H1 (cell line): Measurements from ENCODE around the gene FAM222B. TPM values are rescaled to one million over a fixed set of nuclear protein-coding genes. Genes with fewer than 3 reads are reported as not detected.

Experiments used
- CTCF ChIA-PET: fragments of 300-600 bp; sonication (Branson Sonifier 250); formaldehyde crosslinking; loops from one replicate; lab custom pipeline; 2021; ENCODE audit not compliant: partially characterized antibody; lab: Charles Lee
- POLR2A ChIA-PET: fragments of 300-600 bp; sonication (Branson Sonifier 250); formaldehyde crosslinking; loops from one replicate; lab custom pipeline; 2021; ENCODE audit warnings: inconsistent platforms; ENCODE audit not compliant: partially characterized antibody; lab: Charles Lee
- DNase-seq, 2 experiments: peaks; one replicate each; pipeline versions ENCODE4 v3.0.0 to v3.0.0-alpha.2; 2010 to 2022; ENCODE audit warnings: low spot score in 2 of 2, low read depth in 1 of 2, mixed read lengths in 1 of 2
- FAIRE-seq: peaks from 2 replicates; lab custom pipeline; 2011; peaks lifted over from hg19 to GRCh38; lab: Jason Lieb, UNC
- H2AFZ ChIP-seq: 2 replicates; pipeline ENCODE4 v1.8.1; 2012; ENCODE audit warnings: low read length, inconsistent platforms
- H2AK5ac ChIP-seq: 2 replicates; pipeline ENCODE4 v1.6.1; 2013; ENCODE audit warnings: low read depth, low read length
- H2BK120ac ChIP-seq: replicated peaks from 2 replicates; pipeline ENCODE3; 2013; ENCODE audit warnings: low read depth, low read length, inconsistent platforms
- H2BK12ac ChIP-seq: 2 replicates; pipeline ENCODE4 v1.6.1; 2013; ENCODE audit warnings: low read depth, low read length
- H2BK15ac ChIP-seq: 2 replicates; pipeline ENCODE4 v1.6.1; 2013; ENCODE audit warnings: low read length
- H2BK20ac ChIP-seq: 2 replicates; pipeline ENCODE4 v1.6.1; 2013; ENCODE audit warnings: low read length
- H2BK5ac ChIP-seq: 2 replicates; pipeline ENCODE4 v1.6.1; 2013; ENCODE audit warnings: low read depth, low read length
- H3K14ac ChIP-seq: 2 replicates; pipeline ENCODE4 v1.6.1; 2013; ENCODE audit warnings: inconsistent platforms; ENCODE audit not compliant: insufficient read length
- H3K18ac ChIP-seq: 2 replicates; pipeline ENCODE4 v1.6.1; 2013; ENCODE audit warnings: low read length; ENCODE audit errors: extremely low read depth
- H3K23ac ChIP-seq: 2 replicates; pipeline ENCODE4 v1.6.1; 2013; ENCODE audit warnings: inconsistent platforms; ENCODE audit not compliant: insufficient read length
- H3K23me2 ChIP-seq: 2 replicates; pipeline ENCODE4 v1.6.1; 2013; ENCODE audit warnings: low read depth, low read length
- H3K27ac ChIP-seq: 2 replicates; pipeline ENCODE4 v1.6.1; 2011; ENCODE audit warnings: low read depth, low read length, inconsistent platforms
- H3K27me3 ChIP-seq, 4 experiments: replicated peaks in 1 of 4; 1 replicate in 1 of 4; 2 replicates in 3 of 4; pipeline versions ENCODE4 v1.6.1 to v1.8.1; 2011 to 2013; ENCODE audit warnings: low read length in 3 of 4, mild to moderate bottlenecking in 3 of 4, inconsistent platforms in 2 of 4, mixed read lengths in 2 of 4, moderate library complexity in 1 of 4; ENCODE audit not compliant: control insufficient read depth in 3 of 4, insufficient read depth in 3 of 4; ENCODE audit errors: extremely low read depth in 1 of 4
- H3K36me3 ChIP-seq, 4 experiments: 2 replicates each; pipeline versions ENCODE4 v1.6.1 to v1.8.1; 2011 to 2013; ENCODE audit warnings: mild to moderate bottlenecking in 4 of 4, low read length in 3 of 4, moderate library complexity in 2 of 4, control low read depth in 1 of 4, inconsistent platforms in 1 of 4; ENCODE audit not compliant: insufficient read depth in 4 of 4, control insufficient read depth in 2 of 4
- H3K4ac ChIP-seq: replicated peaks from 2 replicates; pipeline ENCODE3; 2013; ENCODE audit warnings: low read length, low read depth, mixed read lengths, inconsistent platforms; ENCODE audit not compliant: insufficient read length
- H3K4me1 ChIP-seq, 4 experiments: replicated peaks in 1 of 4; 1 replicate in 1 of 4; 2 replicates in 3 of 4; pipeline versions ENCODE4 v1.6.1 to v1.8.1; 2011 to 2013; ENCODE audit warnings: low read length in 3 of 4, inconsistent platforms in 2 of 4, mixed read lengths in 1 of 4; ENCODE audit not compliant: insufficient read depth in 4 of 4, control insufficient read depth in 3 of 4
- H3K4me2 ChIP-seq, 2 experiments: 2 replicates each; pipeline versions ENCODE4 v1.6.1 to v1.8.1; 2011 to 2013; ENCODE audit warnings: low read depth in 2 of 2, low read length in 2 of 2, control low read depth in 1 of 2, inconsistent platforms in 1 of 2, mild to moderate bottlenecking in 1 of 2; ENCODE audit not compliant: insufficient read depth in 1 of 2
- H3K4me3 ChIP-seq, 4 experiments: fragments of 200-600, 300-600 bp in 1 of 4; sonication (generic), shearing (Covaris generic), sonication (Bioruptor Twin) in 1 of 4; 2 replicates each; pipeline versions ENCODE4 v1.5.1 to v1.8.1; 2011 to 2016; ENCODE audit warnings: low read length in 4 of 4, low read depth in 3 of 4, control low read depth in 2 of 4, inconsistent platforms in 2 of 4, mild to moderate bottlenecking in 2 of 4, mixed read lengths in 1 of 4, moderate library complexity in 1 of 4; ENCODE audit not compliant: insufficient read depth in 2 of 4; ENCODE audit errors: extremely low read depth in 1 of 4
- H3K56ac ChIP-seq: replicated peaks from 2 replicates; pipeline ENCODE3; 2013; ENCODE audit warnings: low read depth, mild to moderate bottlenecking, mixed read lengths, low read length, inconsistent platforms; ENCODE audit not compliant: insufficient read length
- H3K79me1 ChIP-seq: 2 replicates; pipeline ENCODE4 v1.6.1; 2013; ENCODE audit warnings: low read depth, low read length, control low read depth
- H3K79me2 ChIP-seq, 2 experiments: 2 replicates each; pipeline versions ENCODE4 v1.6.1 to v1.8.1; 2012 to 2013; ENCODE audit warnings: low read length in 2 of 2, mild to moderate bottlenecking in 2 of 2, inconsistent platforms in 1 of 2; ENCODE audit not compliant: insufficient read depth in 2 of 2, control insufficient read depth in 1 of 2
- H3K9ac ChIP-seq, 4 experiments: replicated peaks in 1 of 4; 1 replicate in 1 of 4; 2 replicates in 3 of 4; pipeline versions ENCODE4 v1.6.1 to v1.8.1; 2011 to 2013; ENCODE audit warnings: low read depth in 3 of 4, low read length in 3 of 4, control low read depth in 2 of 4, mild to moderate bottlenecking in 2 of 4, moderate library complexity in 2 of 4, inconsistent platforms in 1 of 4; ENCODE audit errors: extremely low read depth in 1 of 4
- H3K9me3 ChIP-seq, 2 experiments: 2 replicates each; pipeline versions ENCODE4 v1.6.1 to v1.8.1; 2012 to 2013; ENCODE audit warnings: mild to moderate bottlenecking in 2 of 2, moderate library complexity in 2 of 2, control low read depth in 1 of 2, inconsistent platforms in 1 of 2, low read depth in 1 of 2, low read length in 1 of 2, mixed read lengths in 1 of 2; ENCODE audit not compliant: insufficient read depth in 2 of 2
- H4K20me1 ChIP-seq, 2 experiments: replicated peaks in 1 of 2; 2 replicates each; pipeline versions ENCODE3 to v1.8.1; 2011 to 2013; ENCODE audit warnings: inconsistent platforms in 2 of 2, low read length in 2 of 2, mild to moderate bottlenecking in 1 of 2; ENCODE audit not compliant: insufficient read depth in 2 of 2, control insufficient read depth in 1 of 2
- H4K5ac ChIP-seq: 2 replicates; pipeline ENCODE4 v1.6.1; 2013; ENCODE audit warnings: low read length, low read depth, mixed read lengths, inconsistent platforms; ENCODE audit not compliant: insufficient read length
- H4K8ac ChIP-seq: 2 replicates; pipeline ENCODE4 v1.8.0; 2013; ENCODE audit warnings: mild to moderate bottlenecking, moderate library complexity, low read length, inconsistent platforms; ENCODE audit not compliant: insufficient read depth; ENCODE audit errors: extremely low read depth
- H4K91ac ChIP-seq: replicated peaks from 2 replicates; pipeline ENCODE3; 2013; ENCODE audit warnings: low read length, mixed read lengths, inconsistent platforms; ENCODE audit not compliant: insufficient read length
- ASH2L ChIP-seq: fragments of 200-600, 300-600 bp; sonication (generic); IDR thresholded peaks from one replicate; pipeline ENCODE4 v1.7.1; 2017; ENCODE audit warnings: low read length
- CTCF ChIP-seq, 3 experiments: IDR thresholded peaks; 1 replicate in 2 of 3; 2 replicates in 1 of 3; pipeline versions ENCODE4 v1.5.1 to v1.6.1; 2011; ENCODE audit warnings: low read length in 3 of 3, mild to moderate bottlenecking in 3 of 3, inconsistent platforms in 2 of 3, low read depth in 1 of 3, moderate library complexity in 1 of 3; ENCODE audit not compliant: insufficient read depth in 1 of 3; ENCODE audit errors: control extremely low read depth in 1 of 3
- HDAC2 ChIP-seq, 2 experiments: fragments of 300-600 bp in 1 of 2; sonication (generic) in 1 of 2; IDR thresholded peaks; 2 replicates each; pipeline ENCODE4 v1.6.1; 2011 to 2012; ENCODE audit warnings: low read depth in 2 of 2, low read length in 2 of 2, mild to moderate bottlenecking in 2 of 2, moderate library complexity in 2 of 2, borderline replicate concordance in 1 of 2, inconsistent platforms in 1 of 2
- KDM4A ChIP-seq: IDR thresholded peaks from one replicate; pipeline ENCODE4 v1.7.1; 2012; ENCODE audit warnings: low read depth, mild to moderate bottlenecking, moderate library complexity, low read length, inconsistent platforms; ENCODE audit not compliant: severe bottlenecking
- WGBS, 2 experiments: shearing (Covaris generic) in 1 of 2; methylation state at CpG; one replicate each; pipeline versions ENCODE4 v1.1.6 to v1.1.7; 2013 to 2015; ENCODE audit warnings: low lambda C conversion rate in 2 of 2, mixed read lengths in 2 of 2, inconsistent platforms in 1 of 2, low coverage in 1 of 2, missing lambda C conversion rate in 1 of 2; ENCODE audit not compliant: insufficient replicate concordance in 2 of 2, insufficient coverage in 1 of 2, insufficient read length in 1 of 2; ENCODE audit errors: extremely low coverage in 1 of 2, missing lambda C conversion rate in 1 of 2; 5-methylcytosine and 5-hydroxymethylcytosine counted together
- polyA plus RNA-seq, 7 experiments: library from polyadenylated mRNA; depleted of rRNA in 3 of 7; stranded (reverse) in 5 of 7; unstranded in 2 of 7; fragments of >200 nt in 5 of 7; fragments of 200-250 nt in 2 of 7; gene quantifications; 1 replicate in 5 of 7; 2 replicates in 1 of 7; 4 replicates in 1 of 7; pipeline versions ENCODE4 v1.2.1 to v1.2.3, GENCODE V29; 2011 to 2013; ENCODE audit warnings: missing spikeins in 2 of 7, mixed read lengths in 2 of 7
- total RNA-seq: library from RNA; stranded (reverse); fragmentation: NEBNext Ultra II Directional; extraction: Animal tissue kit (Norgen Biotek cat#: 25700); gene quantifications from 2 replicates; pipeline ENCODE4 v1.2.1, GENCODE V29; 2021

Gene FAM222B
- total and polyA plus RNA-seq, 2 of the 8 experiments (the other 6 are each of a cell fraction or from before 2014, with no cell fraction given) = 42.1 to 81.7 TPM

- peak overlapping the region; percentile 86 to 87 for H3K4me2 ChIP-seq
- H3K79me2 ChIP-seq = peaks cover 8 to 40% of the 10 kb centered on the region in 2 experiments
- no peak overlapping the region for H2BK20ac ChIP-seq
- H3K14ac ChIP-seq = no peak overlapping the region
- H3K27ac ChIP-seq = peak overlapping the region; percentile 77
- H3K79me1 ChIP-seq = peaks cover 13% of the 10 kb centered on the region; the same call in 1 of the 2 replicates
- no peak overlapping the region; the same call in 1 of the 2 replicates for H2AFZ ChIP-seq
- TF ChIP-seq CTCF (IDR thresholded peaks at IDR 0.05; ENCODE audit: control extremely low read depth in 1 of 3, insufficient read depth in 1 of 3, low read depth in 1 of 3, low read length in 3 of 3) (no peak), ASH2L (no peak), HDAC2 (IDR thresholded peaks at IDR 0.05; ENCODE audit: borderline replicate concordance in 1 of 2, low read depth in 2 of 2, low read length in 2 of 2) (peak in 1 of 2 experiments; percentile 20; a peak in 1 of 4 replicates), KDM4A (peak; percentile 48)
- H2AK5ac ChIP-seq = peak overlapping the region; percentile 76; the same call in 1 of the 2 replicates
- peak overlapping the region; percentile 88 for H3K18ac ChIP-seq
- H3K4ac ChIP-seq = no peak overlapping the region
- H3K23me2 ChIP-seq = peaks cover 25% of the 10 kb centered on the region
- peaks cover 0 to 18% of the 10 kb centered on the region in 2 experiments for H4K20me1 ChIP-seq
- peak overlapping the region; percentile 26 for H4K5ac ChIP-seq
- peaks cover 11 to 36% (median 24%) of the 10 kb centered on the region in 4 experiments; a peak in 7 of 8 replicates for H3K36me3 ChIP-seq
- H2BK15ac ChIP-seq = peak overlapping the region; percentile 88; the same call in 1 of the 2 replicates
- no peaks in the 10 kb centered on the region for H3K27me3 ChIP-seq
- no peak overlapping the region for H3K23ac ChIP-seq
- H4K8ac ChIP-seq = peak overlapping the region; percentile 90; the same call in 1 of the 2 replicates
- H2BK12ac ChIP-seq = no peak overlapping the region; the same call in 1 of the 2 replicates
- peak overlapping the region; percentile 74 to 92 (median 80) for H3K9ac ChIP-seq
- H3K9me3 ChIP-seq = no peaks in the 10 kb centered on the region
- no peak for FAIRE-seq
- H3K4me3 ChIP-seq = peak overlapping the region; percentile 88 to 99 (median 96)
- H3K56ac ChIP-seq = peak overlapping the region; percentile 74
- peak overlapping the region; percentile 79 for H4K91ac ChIP-seq
- no peak overlapping the region for H2BK120ac ChIP-seq
- peak overlapping the region; percentile 87; the same call in 1 of the 2 replicates for H2BK5ac ChIP-seq
- POLR2A ChIA-PET = interaction anchor here (0.7 to 10.5 kb wide), 13 partner anchors 7 to 1192 kb away, joined by 3 to 258 read pairs (median 4); partner anchors contain the start of genes NEK8, PHF12, RPL23A and TLCD1
- CTCF ChIA-PET = interaction anchor here (0.6 to 2.9 kb wide), 10 partner anchors 8 to 185 kb away, joined by 3 to 20 read pairs (median 4); partner anchors contain the start of gene TLCD1
- DNase-seq = no peak
- 2% methylated on average over 58 of the region's 63 CpGs; no CpG with 5 or more reads in 1 of the 2 experiments for WGBS, 2 experiments
- peaks cover 5 to 15% (median 10%) of the 10 kb centered on the region in 4 experiments; a peak in 6 of 7 replicates for H3K4me1 ChIP-seq
Observed at GRCh38 chr17:28716740-28717577, 125.6 kb downstream of the FAM222B start.
